Upper lobe of left lung (tissue), 6 donors: ENCODE data around the gene HIVEP3. TPM values are rescaled to one million over a fixed set of nuclear protein-coding genes. Genes with fewer than 3 reads are reported as not detected.

Experiments used
- ATAC-seq, 2 donors: fragments of 200-7000 bp; cut with Tn5 transposase; one replicate each; pipeline ENCODE4 v1.9.1; 2022; ENCODE audit warnings: mild to moderate bottlenecking in 2 of 2, moderate library complexity in 2 of 2; ENCODE audit not compliant: low FRiP score in 2 of 2
- DNase-seq, 2 donors: peaks; one replicate each; pipeline ENCODE4 v3.0.0-alpha.2; 2019 to 2020
- H3K27ac ChIP-seq, 4 donors: fragments of 200-600 bp; sonication (generic); one replicate each; pipeline ENCODE4 v1.5.1; 2016 to 2019
- H3K27me3 ChIP-seq, 4 donors: fragments of 200-600 bp; sonication (generic); one replicate each; pipeline ENCODE4 v1.5.1; 2017 to 2019
- H3K36me3 ChIP-seq, 4 donors: fragments of 200-600 bp; sonication (generic); one replicate each; pipeline ENCODE4 v1.5.1; 2016 to 2019
- H3K4me1 ChIP-seq, 4 donors: fragments of 200-600 bp; sonication (generic); one replicate each; pipeline ENCODE4 v1.5.1; 2018 to 2019
- H3K4me3 ChIP-seq, 4 donors: fragments of 200-600 bp; sonication (generic); one replicate each; pipeline ENCODE4 v1.5.1; 2017 to 2019; ENCODE audit warnings: mild to moderate bottlenecking in 2 of 4, moderate library complexity in 1 of 4
- H3K9me3 ChIP-seq, 4 donors: fragments of 200-600 bp; sonication (generic); one replicate each; pipeline ENCODE4 v1.5.1; 2018 to 2019
- EP300 ChIP-seq, 4 donors: sonication (generic); formaldehyde crosslinking; IDR thresholded peaks; one replicate each; pipeline ENCODE4 v1.5.1; 2017; ENCODE audit warnings: antibody characterized with exemption in 4 of 4, control low read depth in 2 of 4
- POLR2A ChIP-seq, 4 donors: fragments of 450-650 bp; IDR thresholded peaks; one replicate each; pipeline ENCODE4 v1.5.1; 2016 to 2017; ENCODE audit warnings: antibody characterized with exemption in 4 of 4, mild to moderate bottlenecking in 2 of 4
- POLR2AphosphoS5 ChIP-seq, 2 donors: sonication (generic); formaldehyde crosslinking; IDR thresholded peaks; one replicate each; pipeline ENCODE4 v1.5.1; 2017; ENCODE audit warnings: antibody characterized with exemption in 2 of 2
- WGBS, 2 donors: methylation state at CpG; one replicate each; pipeline ENCODE4 v1.1.5; 2017 to 2018; 5-methylcytosine and 5-hydroxymethylcytosine counted together
- total RNA-seq, 6 donors: library from RNA; depleted of rRNA in 4 of 6; stranded (reverse); fragments of >200 nt in 4 of 6; gene quantifications; one replicate each; pipeline versions ENCODE4 v1.1.0 to v1.2.1, GENCODE V29; 2016 to 2021
- TF ChIP-seq, protein P1 (sequence below), 6 experiments: fragments of 450-650 bp in 4 of 6; fragments of 200-600 bp in 2 of 6; sonication (generic) in 2 of 6; IDR thresholded peaks; one replicate each; pipeline ENCODE4 v1.5.1; 2016 to 2019; ENCODE audit warnings: antibody characterized with exemption in 6 of 6
- donor health status: DM: no; HTN: no; CAD: no; lungs with moderate emphysema.
- donor health status: DM: no; HTN: yes; CAD: no; lungs with severe emphysema.

The HIVEP3 gene
- total RNA-seq, 6 donors from 2014 or later, result 9.7 to 23.0 (median 11.6) TPM

DNA sequence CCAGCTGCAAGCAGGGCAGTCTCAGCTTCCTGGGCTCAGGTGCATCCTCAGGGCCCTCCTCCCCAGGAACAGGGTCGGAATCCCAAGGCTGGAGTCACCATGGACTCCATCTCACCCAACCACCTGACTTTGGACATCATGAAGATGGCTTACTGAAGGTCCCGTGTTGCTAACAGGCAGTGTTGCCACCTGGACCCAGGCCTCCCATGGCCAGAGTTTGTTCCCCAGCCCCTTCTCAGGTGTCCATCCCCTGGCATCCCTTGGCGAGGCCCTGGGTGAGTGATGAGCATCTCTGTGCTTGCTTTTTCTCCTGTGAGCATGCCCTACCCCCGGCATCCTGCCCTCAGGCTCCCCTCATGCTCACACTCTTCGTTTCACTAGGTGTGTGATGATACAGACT lies 332.5 kb downstream of the HIVEP3 start:
- no peaks in the 10 kb centered on the region for H3K4me1 ChIP-seq
- no peak for DNase-seq
- H3K27me3 ChIP-seq, result no peaks in the 10 kb centered on the region
- ATAC-seq, result no peak
- no peaks in the 10 kb centered on the region for H3K9me3 ChIP-seq
- H3K4me3 ChIP-seq, result no peak overlapping the region
- no peak overlapping the region for H3K27ac ChIP-seq
- TF ChIP-seq EP300 (IDR thresholded peaks at IDR 0.05), result no peak
- TF ChIP-seq, protein P1, sequence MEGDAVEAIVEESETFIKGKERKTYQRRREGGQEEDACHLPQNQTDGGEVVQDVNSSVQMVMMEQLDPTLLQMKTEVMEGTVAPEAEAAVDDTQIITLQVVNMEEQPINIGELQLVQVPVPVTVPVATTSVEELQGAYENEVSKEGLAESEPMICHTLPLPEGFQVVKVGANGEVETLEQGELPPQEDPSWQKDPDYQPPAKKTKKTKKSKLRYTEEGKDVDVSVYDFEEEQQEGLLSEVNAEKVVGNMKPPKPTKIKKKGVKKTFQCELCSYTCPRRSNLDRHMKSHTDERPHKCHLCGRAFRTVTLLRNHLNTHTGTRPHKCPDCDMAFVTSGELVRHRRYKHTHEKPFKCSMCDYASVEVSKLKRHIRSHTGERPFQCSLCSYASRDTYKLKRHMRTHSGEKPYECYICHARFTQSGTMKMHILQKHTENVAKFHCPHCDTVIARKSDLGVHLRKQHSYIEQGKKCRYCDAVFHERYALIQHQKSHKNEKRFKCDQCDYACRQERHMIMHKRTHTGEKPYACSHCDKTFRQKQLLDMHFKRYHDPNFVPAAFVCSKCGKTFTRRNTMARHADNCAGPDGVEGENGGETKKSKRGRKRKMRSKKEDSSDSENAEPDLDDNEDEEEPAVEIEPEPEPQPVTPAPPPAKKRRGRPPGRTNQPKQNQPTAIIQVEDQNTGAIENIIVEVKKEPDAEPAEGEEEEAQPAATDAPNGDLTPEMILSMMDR (IDR thresholded peaks at IDR 0.05), result no peak
- no peak for TF ChIP-seq POLR2AphosphoS5 (IDR thresholded peaks at IDR 0.05)
- no peak for TF ChIP-seq POLR2A (IDR thresholded peaks at IDR 0.05)
- peaks cover 0 to 12% (median 0%) of the 10 kb centered on the region in 4 donors for H3K36me3 ChIP-seq
- 96 to 100% methylated on average over 4 of the region's 5 CpGs for WGBS, 2 donors

DNA sequence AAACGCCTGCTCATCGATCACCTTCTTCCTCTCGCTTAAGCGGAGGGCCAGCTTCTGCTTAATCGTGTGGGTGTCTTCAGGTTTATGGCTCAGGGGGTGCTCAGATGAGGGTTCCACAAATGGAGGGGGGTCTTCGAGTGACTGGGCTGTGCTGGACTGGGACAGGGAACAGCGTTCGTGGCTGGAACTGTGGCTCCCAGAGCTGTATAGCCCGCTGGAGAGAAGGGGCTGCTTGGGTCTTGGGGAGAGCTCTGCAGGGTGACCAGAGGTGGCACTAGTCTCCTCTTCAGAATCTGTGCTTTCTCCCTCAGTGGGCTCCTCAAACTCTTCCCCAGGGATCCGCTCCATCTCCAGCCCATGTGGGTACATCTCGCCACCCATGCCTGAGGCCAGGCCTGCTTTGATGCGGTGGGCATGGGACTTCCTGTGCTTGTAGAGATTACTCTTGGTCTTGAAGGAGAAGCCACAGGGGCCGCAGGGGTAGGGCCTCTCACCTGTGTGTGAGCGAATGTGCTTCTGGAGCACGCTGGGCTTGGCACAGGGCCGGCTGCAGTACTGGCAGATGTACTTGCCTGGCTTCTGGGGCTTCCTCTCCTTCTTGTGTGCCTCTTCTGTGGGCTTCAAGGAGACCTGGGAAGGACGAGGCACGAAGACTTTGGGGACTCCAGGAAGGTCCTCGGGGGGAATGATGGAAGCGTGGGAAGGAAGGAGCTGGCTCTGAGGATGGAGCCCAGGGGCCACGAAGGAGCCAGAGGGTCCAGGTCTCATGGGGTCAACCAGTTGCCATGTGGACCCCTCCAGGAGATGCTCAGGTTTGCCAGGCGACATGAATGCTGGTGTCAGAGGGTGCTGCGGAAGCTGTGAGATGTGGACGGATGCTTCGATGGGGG lies 334.8 kb downstream of the HIVEP3 start:
- no peaks in the 10 kb centered on the region for H3K27me3 ChIP-seq
- H3K4me3 ChIP-seq, result no peak overlapping the region
- no peak for ATAC-seq
- peak in 1 of 2 donors; percentile 36 for DNase-seq
- H3K9me3 ChIP-seq, result no peaks in the 10 kb centered on the region
- peaks cover 0 to 12% (median 0%) of the 10 kb centered on the region in 4 donors for H3K36me3 ChIP-seq
- WGBS, 2 donors, result 94 to 96% methylated on average over 23 of the region's 25 CpGs
- no peak for TF ChIP-seq EP300 (IDR thresholded peaks at IDR 0.05)
- no peak for TF ChIP-seq POLR2A (IDR thresholded peaks at IDR 0.05)
- TF ChIP-seq, protein P1 (IDR thresholded peaks at IDR 0.05), result no peak
- no peak for TF ChIP-seq POLR2AphosphoS5 (IDR thresholded peaks at IDR 0.05)
- no peaks in the 10 kb centered on the region for H3K4me1 ChIP-seq
- no peak overlapping the region for H3K27ac ChIP-seq

DNA sequence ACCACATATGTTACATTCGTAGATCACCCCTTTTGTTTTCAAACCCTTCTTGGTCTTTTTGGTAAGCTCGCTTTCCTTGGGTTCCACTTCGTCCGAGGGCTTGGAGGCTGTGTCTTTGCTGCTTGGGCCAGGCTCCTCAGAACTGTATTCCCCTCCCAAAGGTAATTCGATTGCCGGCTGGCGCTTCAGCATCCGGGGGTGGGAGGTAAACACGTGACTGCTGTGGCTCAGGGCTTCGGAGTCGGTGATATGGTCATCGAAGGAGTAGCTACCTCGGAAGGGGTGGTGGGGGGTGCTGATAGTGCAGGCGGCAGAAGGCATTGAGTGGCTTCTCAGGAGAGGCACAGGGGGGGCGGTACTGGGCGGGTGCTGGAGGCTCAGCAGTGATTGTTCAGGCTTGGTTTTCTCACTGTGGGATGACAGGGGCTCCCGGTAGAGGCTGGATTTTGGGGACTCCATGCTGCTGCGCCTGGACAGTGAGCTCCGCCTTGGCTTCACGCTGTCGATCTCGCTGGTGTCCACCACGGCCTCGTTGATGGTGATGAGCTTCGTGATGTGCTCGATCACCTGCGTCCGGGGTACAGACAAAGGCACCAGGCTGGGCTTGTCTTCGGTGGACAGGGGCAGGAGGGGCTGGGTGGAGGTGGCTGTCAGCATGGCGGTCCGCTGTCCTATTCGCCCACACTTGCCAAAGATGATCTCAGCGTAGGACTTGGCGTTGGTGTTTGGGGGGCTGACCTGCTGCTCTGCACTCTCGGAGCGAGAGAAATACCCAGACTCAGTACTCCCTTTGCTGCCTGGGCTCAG lies 335.7 kb downstream of the HIVEP3 start:
- 91 to 92% methylated on average over 29 to 36 of the region's 36 CpGs for WGBS, 2 donors
- H3K9me3 ChIP-seq, result no peaks in the 10 kb centered on the region
- no peak overlapping the region for H3K4me3 ChIP-seq
- no peak for TF ChIP-seq POLR2A (IDR thresholded peaks at IDR 0.05)
- TF ChIP-seq POLR2AphosphoS5 (IDR thresholded peaks at IDR 0.05), result no peak
- TF ChIP-seq EP300 (IDR thresholded peaks at IDR 0.05), result no peak
- TF ChIP-seq, protein P1 (IDR thresholded peaks at IDR 0.05), result no peak
- no peak for ATAC-seq
- H3K36me3 ChIP-seq, result peaks cover 0 to 12% (median 0%) of the 10 kb centered on the region in 4 donors
- peak in 1 of 2 donors; percentile 34 for DNase-seq
- H3K27me3 ChIP-seq, result no peaks in the 10 kb centered on the region
- H3K27ac ChIP-seq, result no peak overlapping the region
- H3K4me1 ChIP-seq, result no peaks in the 10 kb centered on the region

DNA sequence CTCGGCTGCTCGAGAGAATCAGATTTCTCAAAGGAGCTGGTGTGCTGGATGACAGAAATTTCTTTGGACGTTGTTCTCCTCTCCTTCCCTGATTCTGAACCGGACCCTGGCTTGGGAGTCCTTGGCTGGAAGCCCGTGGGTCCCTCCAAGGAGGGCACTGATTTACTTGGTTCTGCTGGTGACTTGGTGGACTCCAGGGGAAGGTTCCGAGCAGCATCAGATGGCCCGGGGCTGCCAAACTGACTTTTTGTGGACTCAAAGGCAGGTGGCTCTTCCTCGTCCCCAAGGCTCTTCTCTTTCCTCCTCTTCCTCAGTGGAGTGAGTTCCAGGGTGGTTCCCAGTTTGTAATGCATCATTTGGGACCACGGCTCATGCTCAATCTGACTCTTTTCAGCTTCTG lies 336.4 kb downstream of the HIVEP3 start:
- ATAC-seq (no peak), DNase-seq (no peak)
- Histone ChIP-seq H3K4me3 (no peak overlapping the region), H3K4me1 (no peaks in the 10 kb centered on the region), H3K27me3 (no peaks in the 10 kb centered on the region), H3K36me3 (peaks cover 0 to 12% (median 0%) of the 10 kb centered on the region in 4 donors), H3K9me3 (no peaks in the 10 kb centered on the region), H3K27ac (no peak overlapping the region)
- TF ChIP-seq POLR2AphosphoS5 (IDR thresholded peaks at IDR 0.05), result no peak
- no peak for TF ChIP-seq EP300 (IDR thresholded peaks at IDR 0.05)
- TF ChIP-seq, protein P1 (IDR thresholded peaks at IDR 0.05), result no peak
- TF ChIP-seq POLR2A (IDR thresholded peaks at IDR 0.05), result no peak
- WGBS, 2 donors, result 86 to 91% methylated on average over 9 of the region's 9 CpGs
